Measurements from ENCODE around the gene NCOA3.
"Not testable (repeated sequence)": the region's sequence is repeated elsewhere in the genome, so short reads cannot be mapped to it uniquely, and the experiment has no call there.

The NCOA3 gene

GRCh38 chr20:47502271-47503239 lies 868 bp downstream of the NCOA3 start:
- H3K36me3 Mint-ChIP-seq (ENCODE audit: low read depth): peaks cover 30% of the 10 kb centered on the region
- peak overlapping the region; percentile 89 for H3K27ac Mint-ChIP-seq
- peak overlapping the region; percentile 94 for H3K4me3 Mint-ChIP-seq
- H3K4me1 Mint-ChIP-seq (ENCODE audit: low read depth): peaks cover 69% of the 10 kb centered on the region
- no peaks in the 10 kb centered on the region for H3K9me3 Mint-ChIP-seq
- H3K27me3 Mint-ChIP-seq: no peaks in the 10 kb centered on the region

- H3K27me3 Mint-ChIP-seq: no peaks in the 10 kb centered on the region
- H3K9me3 Mint-ChIP-seq: no peaks in the 10 kb centered on the region
- peaks cover 69% of the 10 kb centered on the region for H3K4me1 Mint-ChIP-seq (ENCODE audit: low read depth)
- H3K27ac Mint-ChIP-seq: peak overlapping the region; percentile 89
- H3K4me3 Mint-ChIP-seq: peak overlapping the region; percentile 94
- peaks cover 25% of the 10 kb centered on the region for H3K36me3 Mint-ChIP-seq (ENCODE audit: low read depth)
These were observed 2.0 kb downstream of the NCOA3 start for GRCh38 chr20:47503685-47504084.

- H3K36me3 Mint-ChIP-seq (ENCODE audit: low read depth): peaks cover 44% of the 10 kb centered on the region
These were observed 4.6 kb downstream of the NCOA3 start for GRCh38 chr20:47506335-47506734.

GRCh38 chr20:47506850-47507249 lies 5.2 kb downstream of the NCOA3 start:
- Mint-ChIP-seq H3K27ac (peak overlapping the region; percentile 93), H3K4me3 (peak overlapping the region; percentile 64), H3K27me3 (no peaks in the 10 kb centered on the region), H3K4me1 (ENCODE audit: low read depth) (peaks cover 80% of the 10 kb centered on the region), H3K9me3 (no peaks in the 10 kb centered on the region), H3K36me3 (ENCODE audit: low read depth) (peaks cover 44% of the 10 kb centered on the region)

More at GRCh38 chr20:47506335-47506734, 4.6 kb downstream of the NCOA3 start:
- Mint-ChIP-seq H3K27ac (peak overlapping the region; percentile 93), H3K4me3 (peak overlapping the region; percentile 64), H3K4me1 (ENCODE audit: low read depth) (peaks cover 76% of the 10 kb centered on the region), H3K9me3 (no peaks in the 10 kb centered on the region), H3K27me3 (no peaks in the 10 kb centered on the region)

GRCh38 chr20:47507275-47507981 lies 5.7 kb downstream of the NCOA3 start:
- Mint-ChIP-seq H3K36me3 (ENCODE audit: low read depth) (peaks cover 45% of the 10 kb centered on the region), H3K4me1 (ENCODE audit: low read depth) (peaks cover 83% of the 10 kb centered on the region), H3K27ac (peak overlapping the region; percentile 93), H3K4me3 (peak overlapping the region; percentile 64)
- H3K27me3 Mint-ChIP-seq, H3K9me3 Mint-ChIP-seq: not testable (repeated sequence)

GRCh38 chr20:47508278-47508677 lies 6.6 kb downstream of the NCOA3 start:
- Mint-ChIP-seq H3K27me3 (no peaks in the 10 kb centered on the region), H3K4me3 (peak overlapping the region; percentile 70), H3K4me1 (ENCODE audit: low read depth) (peaks cover 91% of the 10 kb centered on the region), H3K27ac (peak overlapping the region; percentile 93), H3K36me3 (ENCODE audit: low read depth) (peaks cover 42% of the 10 kb centered on the region), H3K9me3 (no peaks in the 10 kb centered on the region)

GRCh38 chr20:47509104-47509661 lies 7.5 kb downstream of the NCOA3 start:
- H3K4me3 Mint-ChIP-seq: peak overlapping the region; percentile 70
- H3K4me1 Mint-ChIP-seq (ENCODE audit: low read depth): peaks cover 92% of the 10 kb centered on the region
- H3K36me3 Mint-ChIP-seq (ENCODE audit: low read depth): peaks cover 36% of the 10 kb centered on the region
- H3K27ac Mint-ChIP-seq: peak overlapping the region; percentile 93
- H3K27me3 Mint-ChIP-seq: no peaks in the 10 kb centered on the region
- H3K9me3 Mint-ChIP-seq: no peaks in the 10 kb centered on the region

- Mint-ChIP-seq H3K4me3 (peak overlapping the region; percentile 70), H3K9me3 (no peaks in the 10 kb centered on the region), H3K27ac (peak overlapping the region; percentile 93), H3K36me3 (ENCODE audit: low read depth) (peaks cover 36% of the 10 kb centered on the region), H3K27me3 (no peaks in the 10 kb centered on the region), H3K4me1 (ENCODE audit: low read depth) (peaks cover 92% of the 10 kb centered on the region)
These were observed 8.0 kb downstream of the NCOA3 start for GRCh38 chr20:47509685-47510084.

GRCh38 chr20:47515843-47516242 lies 14.2 kb downstream of the NCOA3 start:
- peak overlapping the region; percentile 45 for H3K4me3 Mint-ChIP-seq
- H3K27me3 Mint-ChIP-seq: no peaks in the 10 kb centered on the region
- H3K36me3 Mint-ChIP-seq (ENCODE audit: low read depth): peaks cover 47% of the 10 kb centered on the region
- H3K27ac Mint-ChIP-seq: peak overlapping the region; percentile 97
- peaks cover 81% of the 10 kb centered on the region for H3K4me1 Mint-ChIP-seq (ENCODE audit: low read depth)
- H3K9me3 Mint-ChIP-seq: peaks cover 10% of the 10 kb centered on the region

GRCh38 chr20:47521059-47521808 lies 19.5 kb downstream of the NCOA3 start:
- H3K27me3 Mint-ChIP-seq: no peaks in the 10 kb centered on the region
- peak overlapping the region; percentile 24 for H3K27ac Mint-ChIP-seq
- H3K4me3 Mint-ChIP-seq: no peak overlapping the region
- H3K9me3 Mint-ChIP-seq: peaks cover 18% of the 10 kb centered on the region
- peaks cover 63% of the 10 kb centered on the region for H3K4me1 Mint-ChIP-seq (ENCODE audit: low read depth)
- H3K36me3 Mint-ChIP-seq (ENCODE audit: low read depth): peaks cover 65% of the 10 kb centered on the region

GRCh38 chr20:47524015-47524784 lies 22.5 kb downstream of the NCOA3 start:
- Mint-ChIP-seq H3K4me3 (no peak overlapping the region), H3K4me1 (ENCODE audit: low read depth) (peaks cover 57% of the 10 kb centered on the region), H3K9me3 (peaks cover 22% of the 10 kb centered on the region), H3K36me3 (ENCODE audit: low read depth) (peaks cover 61% of the 10 kb centered on the region), H3K27ac (peak overlapping the region; percentile 72), H3K27me3 (no peaks in the 10 kb centered on the region)

- Mint-ChIP-seq H3K27ac (peak overlapping the region; percentile 47), H3K27me3 (no peaks in the 10 kb centered on the region), H3K36me3 (ENCODE audit: low read depth) (peaks cover 57% of the 10 kb centered on the region)
These were observed 25.5 kb downstream of the NCOA3 start for GRCh38 chr20:47527004-47527800.

GRCh38 chr20:47529840-47530239 lies 28.2 kb downstream of the NCOA3 start:
- Mint-ChIP-seq H3K27me3 (no peaks in the 10 kb centered on the region), H3K4me1 (ENCODE audit: low read depth) (peaks cover 59% of the 10 kb centered on the region), H3K9me3 (peaks cover 5% of the 10 kb centered on the region), H3K4me3 (no peak overlapping the region), H3K27ac (peak overlapping the region; percentile 58), H3K36me3 (ENCODE audit: low read depth) (peaks cover 47% of the 10 kb centered on the region)

More at GRCh38 chr20:47527004-47527800, 25.5 kb downstream of the NCOA3 start:
- Mint-ChIP-seq H3K4me1 (ENCODE audit: low read depth) (peaks cover 61% of the 10 kb centered on the region), H3K4me3 (no peak overlapping the region), H3K9me3 (peaks cover 5% of the 10 kb centered on the region)
